Effector memory CD4-positive, alpha-beta T cell (primary cell): ENCODE measurements around the gene ADAP1.

Experiments used
- DNase-seq, 3 donors: peaks; one replicate each; pipeline ENCODE4 v3.0.0-alpha.2; 2020
- H3K27ac ChIP-seq: 2 replicates; pipeline ENCODE4 v1.7.0; 2013; ENCODE audit warnings: mild to moderate bottlenecking, low read length, moderate library complexity; ENCODE audit not compliant: insufficient read depth, poor library complexity, severe bottlenecking
- H3K27me3 ChIP-seq: replicated peaks from 2 replicates; pipeline ENCODE4 v1.7.0; 2013; ENCODE audit warnings: mild to moderate bottlenecking, low read length; ENCODE audit not compliant: insufficient read depth, control insufficient read depth, poor library complexity, severe bottlenecking
- H3K36me3 ChIP-seq: 2 replicates; pipeline ENCODE4 v1.7.0; 2013; ENCODE audit warnings: mild to moderate bottlenecking, low read length, moderate library complexity; ENCODE audit not compliant: control insufficient read depth, insufficient read depth
- H3K4me1 ChIP-seq: 2 replicates; pipeline ENCODE4 v1.7.0; 2013; ENCODE audit warnings: low read length, mild to moderate bottlenecking; ENCODE audit not compliant: control insufficient read depth, insufficient read depth, poor library complexity, severe bottlenecking
- H3K4me3 ChIP-seq: 2 replicates; pipeline ENCODE4 v1.7.0; 2013; ENCODE audit warnings: low read length, low read depth, mild to moderate bottlenecking; ENCODE audit not compliant: insufficient read depth, poor library complexity, severe bottlenecking
- H3K9me3 ChIP-seq: 2 replicates; pipeline ENCODE4 v1.7.0; 2013; ENCODE audit warnings: mild to moderate bottlenecking, low read length, moderate library complexity; ENCODE audit not compliant: control insufficient read depth

Gene ADAP1

DNA sequence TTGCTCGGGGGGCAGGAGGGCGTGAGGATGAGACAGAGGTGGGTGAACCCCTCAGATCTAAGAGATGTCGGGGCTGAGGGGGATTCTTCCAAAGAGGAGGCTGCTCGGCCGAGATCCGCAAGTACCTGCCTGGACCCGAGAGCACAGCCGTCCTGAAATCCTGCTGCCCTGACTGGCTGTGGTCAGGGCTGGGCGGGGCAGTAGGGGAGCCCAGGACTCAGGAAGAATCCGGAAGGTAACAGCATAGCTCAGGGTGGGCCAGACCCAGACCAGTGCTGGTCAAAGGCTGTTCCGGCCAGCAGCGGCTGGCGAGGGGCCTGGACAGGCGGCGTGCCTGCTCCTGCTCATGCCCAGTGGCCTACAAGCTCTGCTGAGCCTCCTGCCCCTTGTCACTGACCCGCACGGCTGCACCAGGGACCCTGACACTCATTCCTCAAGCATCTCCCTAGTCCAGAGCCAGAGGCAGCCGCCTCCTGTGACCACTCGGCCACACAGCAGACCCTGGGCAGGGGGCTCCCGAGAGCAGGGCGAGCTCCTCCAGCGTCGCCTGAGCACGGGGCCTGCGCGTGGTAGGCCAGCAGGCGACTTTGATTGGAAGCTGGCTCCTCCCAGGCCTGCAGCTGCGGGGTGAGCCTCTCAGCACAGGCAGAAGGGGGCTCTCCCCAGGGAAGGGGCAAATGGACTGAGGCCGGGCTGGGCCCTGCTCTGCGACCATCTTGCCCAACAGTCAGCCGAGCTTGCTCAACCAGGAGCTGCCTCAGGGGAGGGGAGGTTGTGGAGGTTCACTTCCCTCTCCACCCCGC is 3.1 kb upstream of the ADAP1 start:
- no peaks in the 10 kb centered on the region for H3K9me3 ChIP-seq
- H3K27me3 ChIP-seq, result no peaks in the 10 kb centered on the region
- no peak overlapping the region for H3K4me3 ChIP-seq
- peaks cover 6% of the 10 kb centered on the region for H3K4me1 ChIP-seq
- no peak for DNase-seq
- H3K27ac ChIP-seq, result no peak overlapping the region
- H3K36me3 ChIP-seq, result no peaks in the 10 kb centered on the region

- Histone ChIP-seq H3K36me3 (no peaks in the 10 kb centered on the region), H3K4me1 (peaks cover 6% of the 10 kb centered on the region), H3K27me3 (no peaks in the 10 kb centered on the region), H3K27ac (no peak overlapping the region), H3K4me3 (no peak overlapping the region), H3K9me3 (no peaks in the 10 kb centered on the region)
- DNase-seq, result no peak
These were observed 1.6 kb upstream of the ADAP1 start for GRCh38 chr7:956031-956430.

GRCh38 chr7:953547-954327 is 743 bp downstream of the ADAP1 start:
- Histone ChIP-seq H3K9me3 (no peaks in the 10 kb centered on the region), H3K27ac (no peak overlapping the region), H3K4me1 (peaks cover 6% of the 10 kb centered on the region), H3K36me3 (no peaks in the 10 kb centered on the region), H3K4me3 (peak overlapping the region; percentile 40), H3K27me3 (no peaks in the 10 kb centered on the region)
- DNase-seq, result no peak

GRCh38 chr7:952548-953441 is 1.7 kb downstream of the ADAP1 start:
- Histone ChIP-seq H3K4me1 (peaks cover 6% of the 10 kb centered on the region), H3K27me3 (no peaks in the 10 kb centered on the region), H3K4me3 (no peak overlapping the region), H3K9me3 (no peaks in the 10 kb centered on the region), H3K27ac (no peak overlapping the region), H3K36me3 (no peaks in the 10 kb centered on the region)
- DNase-seq, result no peak

GRCh38 chr7:951881-952547 is 2.5 kb downstream of the ADAP1 start:
- Histone ChIP-seq H3K27ac (no peak overlapping the region), H3K36me3 (no peaks in the 10 kb centered on the region), H3K4me1 (peaks cover 6% of the 10 kb centered on the region), H3K9me3 (no peaks in the 10 kb centered on the region), H3K27me3 (no peaks in the 10 kb centered on the region), H3K4me3 (no peak overlapping the region)
- no peak for DNase-seq

GRCh38 chr7:949021-949934 is 5.2 kb downstream of the ADAP1 start:
- H3K4me1 ChIP-seq, result peaks cover 6% of the 10 kb centered on the region
- no peaks in the 10 kb centered on the region for H3K27me3 ChIP-seq
- no peak overlapping the region for H3K4me3 ChIP-seq
- H3K36me3 ChIP-seq, result no peaks in the 10 kb centered on the region
- no peaks in the 10 kb centered on the region for H3K9me3 ChIP-seq
- no peak for DNase-seq
- no peak overlapping the region for H3K27ac ChIP-seq

- H3K4me3 ChIP-seq, result no peak overlapping the region
- H3K27ac ChIP-seq, result no peak overlapping the region
- DNase-seq, result no peak
- no peaks in the 10 kb centered on the region for H3K9me3 ChIP-seq
- no peaks in the 10 kb centered on the region for H3K27me3 ChIP-seq
- H3K36me3 ChIP-seq, result no peaks in the 10 kb centered on the region
- H3K4me1 ChIP-seq, result no peaks in the 10 kb centered on the region
These were observed 6.9 kb downstream of the ADAP1 start for GRCh38 chr7:947391-948210.

DNA sequence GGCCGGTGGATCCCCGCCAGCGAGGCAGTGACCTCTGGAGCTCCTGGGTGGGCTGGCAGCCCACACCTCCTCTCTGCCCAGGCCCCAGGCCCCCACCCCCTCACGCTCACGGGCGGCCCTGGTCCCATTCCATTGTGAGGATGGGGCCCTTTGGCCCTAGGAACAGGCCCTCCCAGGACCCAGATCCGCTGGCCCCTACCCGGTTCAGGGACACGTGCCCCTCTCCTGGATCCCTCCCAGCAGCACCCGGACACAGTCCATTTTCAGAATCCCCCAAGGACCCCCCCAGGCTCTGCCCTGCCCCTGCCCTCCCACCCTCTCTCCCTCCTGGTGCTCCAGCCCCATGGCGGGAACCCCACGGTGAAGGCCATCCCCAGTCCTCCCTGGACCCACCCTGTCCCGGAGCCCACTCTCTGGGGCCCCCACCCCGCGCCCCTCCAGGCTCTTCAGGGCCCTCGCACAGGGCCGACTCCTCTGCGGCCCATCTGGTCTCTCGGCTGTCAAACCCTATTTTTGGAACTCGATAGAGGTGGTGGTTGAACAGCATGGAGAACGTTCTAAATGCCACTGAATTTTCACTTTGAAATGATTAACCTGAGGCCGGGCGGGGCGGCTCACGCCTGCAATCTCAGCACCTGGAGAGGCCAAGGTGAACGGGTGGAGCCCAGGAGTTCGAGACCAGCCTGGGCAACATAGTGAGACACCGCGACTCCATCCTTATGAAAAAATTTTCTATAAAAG is 8.1 kb downstream of the ADAP1 start:
- no peaks in the 10 kb centered on the region for H3K27me3 ChIP-seq
- H3K4me1 ChIP-seq, result no peaks in the 10 kb centered on the region
- no peak overlapping the region for H3K4me3 ChIP-seq
- no peaks in the 10 kb centered on the region for H3K9me3 ChIP-seq
- no peaks in the 10 kb centered on the region for H3K36me3 ChIP-seq
- H3K27ac ChIP-seq, result no peak overlapping the region
- DNase-seq, result no peak
